AG04450 (cell line): Measurements from ENCODE around the gene KCNMA1. TPM values are rescaled to one million over a fixed set of nuclear protein-coding genes. Genes with fewer than 3 reads are reported as not detected.

Source experiments
- CTCF ChIA-PET: fragments of 300-600, 350-600 bp; formaldehyde crosslinking; extraction: SDS; loops from one replicate; lab custom pipeline; 2022; ENCODE audit warnings: antibody characterized with exemption, inconsistent platforms; lab: Charles Lee
- POLR2A ChIA-PET: fragments of 350-600 bp; formaldehyde crosslinking; extraction: SDS; loops from one replicate; lab custom pipeline; 2021; ENCODE audit warnings: antibody characterized with exemption, inconsistent platforms; lab: Yijun Ruan, JAX
- DNase-seq: peaks from one replicate; pipeline ENCODE4 v3.0.0-alpha.2; 2011; ENCODE audit warnings: low read depth, low spot score
- H3K27ac ChIP-seq: one replicate; pipeline ENCODE4 v1.5.1; 2012; ENCODE audit warnings: low read depth, low read length, control low read depth
- H3K27me3 ChIP-seq: one replicate; pipeline ENCODE4 v1.6.0; 2012; ENCODE audit warnings: low read length; ENCODE audit not compliant: control insufficient read depth, insufficient read depth
- H3K4me3 ChIP-seq: 2 replicates; pipeline ENCODE4 v1.5.1; 2011; ENCODE audit warnings: mild to moderate bottlenecking, low read depth, low read length, control low read depth
- H3K9me3 ChIP-seq: 2 replicates; pipeline ENCODE4 v1.5.1; 2012; ENCODE audit warnings: low read length; ENCODE audit not compliant: control insufficient read depth, insufficient read depth
- CTCF ChIP-seq: IDR thresholded peaks from 2 replicates; pipeline ENCODE4 v1.5.1; 2011; ENCODE audit warnings: low read depth, low read length, control low read depth, inconsistent platforms
- polyA plus RNA-seq: library from polyadenylated mRNA; depleted of rRNA; stranded (reverse); fragments of >200 nt; gene quantifications from 2 replicates; pipeline ENCODE4 v1.2.3, GENCODE V29; 2011

Gene KCNMA1
- polyA plus RNA-seq, 1 experiment, result 58.8 TPM

GRCh38 chr10:77544617-77545016, 93.0 kb downstream of the KCNMA1 start:
- Histone ChIP-seq H3K4me3 (no peak overlapping the region), H3K27ac (no peak overlapping the region), H3K9me3 (no peaks in the 10 kb centered on the region), H3K27me3 (no peaks in the 10 kb centered on the region)
- no peak for TF ChIP-seq CTCF
- DNase-seq, result no peak
- ChIA-PET POLR2A (no interaction called here), CTCF (interaction anchor here (1.2 kb wide), 1 partner anchor 97 kb away, joined by 3 read pairs; no protein-coding TSS in a partner anchor)

- Histone ChIP-seq H3K4me3 (no peak overlapping the region), H3K9me3 (no peaks in the 10 kb centered on the region), H3K27ac (no peak overlapping the region), H3K27me3 (no peaks in the 10 kb centered on the region)
- ChIA-PET POLR2A (no interaction called here), CTCF (no interaction called here)
- DNase-seq, result no peak
- no peak for TF ChIP-seq CTCF
Measured at GRCh38 chr10:77542710-77543259, 94.8 kb downstream of the KCNMA1 start.

- POLR2A ChIA-PET, result no interaction called here
- Histone ChIP-seq H3K27ac (no peak overlapping the region), H3K27me3 (no peaks in the 10 kb centered on the region), H3K9me3 (no peaks in the 10 kb centered on the region), H3K4me3 (no peak overlapping the region)
- TF ChIP-seq CTCF, result no peak
- CTCF ChIA-PET, result no interaction called here
- DNase-seq, result no peak
Measured at GRCh38 chr10:77541944-77542343, 95.7 kb downstream of the KCNMA1 start.

- POLR2A ChIA-PET, result no interaction called here
- no peak for DNase-seq
- no peak for TF ChIP-seq CTCF
Measured at GRCh38 chr10:77541247-77541646, 96.4 kb downstream of the KCNMA1 start.

GRCh38 chr10:77539147-77539935, 98.3 kb downstream of the KCNMA1 start:
- Histone ChIP-seq H3K27me3 (no peaks in the 10 kb centered on the region), H3K27ac (no peak overlapping the region), H3K4me3 (no peak overlapping the region), H3K9me3 (no peaks in the 10 kb centered on the region)
- POLR2A ChIA-PET, result no interaction called here
- no peak for DNase-seq
- no peak for TF ChIP-seq CTCF
- CTCF ChIA-PET, result interaction anchor here (0.6 kb wide), 1 partner anchor 232 kb away, joined by 3 read pairs; no protein-coding TSS in a partner anchor

More at GRCh38 chr10:77541247-77541646, 96.4 kb downstream of the KCNMA1 start:
- CTCF ChIA-PET, result interaction anchor here (1.0 kb wide), 1 partner anchor 367 kb away, joined by 3 read pairs; no protein-coding TSS in a partner anchor
- H3K9me3 ChIP-seq, result no peaks in the 10 kb centered on the region
- H3K4me3 ChIP-seq, result no peak overlapping the region
- no peaks in the 10 kb centered on the region for H3K27me3 ChIP-seq
- H3K27ac ChIP-seq, result no peak overlapping the region
